Suppressor macrophage treated with lipopolysaccharide for 1 hour (primary cell): ENCODE data around the gene CHAC2.

Experiments
- DNase-seq, 3 donors: peaks; one replicate each; pipeline ENCODE4 v3.0.0-alpha.2; 2020 to 2022

The CHAC2 gene

DNA sequence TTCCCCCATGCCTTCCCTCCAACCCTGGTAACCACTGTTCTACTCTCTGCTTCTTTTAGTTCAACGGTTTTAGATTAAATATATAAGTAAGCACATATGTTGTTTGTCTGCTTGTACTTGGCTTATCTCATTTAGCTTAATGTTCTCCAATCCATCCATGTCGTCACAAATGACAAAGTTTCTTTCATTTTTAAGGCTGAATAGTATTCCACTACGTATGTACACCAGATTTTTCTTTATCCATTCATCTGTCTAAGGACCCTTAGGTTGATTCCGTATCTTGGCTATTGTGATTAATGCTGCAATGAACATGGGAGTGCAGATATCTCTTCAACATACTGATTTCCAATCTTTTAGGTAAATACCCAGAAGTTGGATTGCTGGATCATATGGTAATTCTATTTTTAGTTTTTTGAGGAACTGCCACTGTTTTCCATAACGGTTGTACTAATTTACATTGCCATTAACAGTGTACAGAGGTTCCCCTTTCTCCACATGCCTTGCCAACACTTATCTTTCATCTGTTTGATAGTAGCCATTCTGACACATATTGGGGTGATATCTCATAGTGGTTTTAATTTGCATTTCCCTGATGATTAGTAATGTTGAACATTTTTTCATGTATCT, 11.0 kb downstream of the CHAC2 start:
- peak; percentile 28 to 51 (median 46) for DNase-seq

DNA sequence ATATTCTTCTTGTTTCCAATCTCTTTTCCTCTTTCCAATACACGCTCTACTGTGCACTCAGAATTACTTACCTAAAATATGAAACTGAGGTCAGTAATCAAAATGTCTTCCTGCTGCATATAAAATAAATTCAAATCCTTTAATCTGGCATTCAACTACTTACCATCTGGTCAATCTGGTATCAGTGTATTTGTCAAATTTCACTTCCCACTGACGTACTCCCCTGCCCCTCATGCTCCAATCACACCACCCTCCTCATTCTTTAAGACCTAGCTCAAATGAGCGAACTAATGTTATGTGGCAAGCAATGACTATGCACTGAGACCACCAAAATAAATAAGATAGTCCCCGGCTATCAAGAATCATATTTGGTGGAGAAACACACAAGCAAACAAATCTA, 12.5 kb downstream of the CHAC2 start:
- no peak for DNase-seq

DNA sequence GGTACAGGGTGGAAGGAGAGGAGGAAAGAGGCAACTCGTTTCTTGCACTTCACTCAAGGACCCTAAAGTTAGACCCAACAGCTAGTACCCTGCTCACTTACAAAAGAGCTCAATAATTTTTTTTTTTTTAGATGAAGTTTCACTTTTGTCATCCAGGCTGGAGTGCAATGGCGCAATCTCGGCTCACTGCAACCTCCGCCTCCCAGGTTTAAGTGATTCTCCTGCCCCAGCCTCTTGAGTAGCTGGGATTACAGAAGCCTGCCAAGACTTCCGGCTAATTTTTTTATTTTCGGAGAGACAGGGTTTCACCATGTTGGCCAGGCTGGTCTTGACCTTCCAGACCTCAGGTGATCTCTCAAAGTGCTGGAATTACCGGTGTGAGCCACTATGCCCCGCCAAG, 15.1 kb downstream of the CHAC2 start:
- no peak for DNase-seq

DNA sequence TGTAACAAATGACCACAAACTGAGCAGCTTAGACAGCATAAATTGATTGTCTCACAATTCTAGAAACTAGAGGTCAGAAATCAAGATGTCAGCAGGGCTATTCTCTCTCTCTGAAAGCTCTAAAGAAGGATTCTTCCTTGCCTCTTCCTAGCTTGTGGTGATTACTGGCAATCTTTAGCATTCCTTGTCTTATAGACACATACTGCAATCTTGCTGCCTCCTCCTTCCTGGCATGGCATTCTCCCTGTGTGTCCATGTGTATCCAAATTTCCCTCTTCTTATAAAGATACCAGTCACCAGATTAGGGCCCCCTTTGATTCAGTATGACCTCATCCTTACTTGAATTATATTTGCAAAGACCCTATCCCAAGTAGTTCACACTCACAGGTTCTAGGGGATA, 16.8 kb downstream of the CHAC2 start:
- DNase-seq, result no peak

DNA sequence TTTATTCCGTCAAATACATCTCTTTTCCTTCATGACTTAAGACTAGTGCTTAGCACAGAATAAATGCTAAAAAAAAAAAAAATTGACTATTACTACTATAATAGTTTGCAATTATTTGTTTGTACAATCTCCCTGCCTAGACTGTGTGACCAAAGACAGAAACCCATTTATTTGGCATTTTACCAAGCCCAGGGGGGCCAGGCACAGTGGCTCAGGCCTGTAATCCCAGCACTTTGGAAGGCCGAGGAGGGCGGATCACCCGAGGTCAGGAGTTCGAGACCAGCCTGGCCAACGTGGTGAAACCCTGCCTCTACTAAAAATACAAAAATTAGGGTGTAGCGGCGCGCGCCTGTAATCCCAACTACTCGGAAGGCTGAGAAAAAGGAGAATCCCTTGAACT, 17.8 kb downstream of the CHAC2 start:
- DNase-seq, result no peak

DNA sequence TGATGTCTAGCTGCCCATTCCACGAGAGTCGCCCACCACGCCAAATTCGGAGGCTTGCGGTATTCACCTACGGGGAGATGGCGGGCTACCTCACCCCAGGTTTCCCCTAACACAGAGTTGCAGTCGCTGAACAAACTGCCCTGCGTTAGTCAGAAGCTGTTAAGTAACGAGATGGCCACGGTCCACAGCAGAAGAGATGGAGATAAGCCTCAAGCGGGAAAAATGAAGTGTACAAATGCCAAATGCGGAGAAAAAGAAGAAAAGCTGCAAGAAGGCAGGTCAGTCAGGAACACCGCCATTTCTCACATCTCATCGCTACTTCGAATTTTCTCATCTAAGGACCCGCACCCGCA, 18.7 kb downstream of the CHAC2 start:
- peak; percentile 21 to 30 (median 24) for DNase-seq

DNA sequence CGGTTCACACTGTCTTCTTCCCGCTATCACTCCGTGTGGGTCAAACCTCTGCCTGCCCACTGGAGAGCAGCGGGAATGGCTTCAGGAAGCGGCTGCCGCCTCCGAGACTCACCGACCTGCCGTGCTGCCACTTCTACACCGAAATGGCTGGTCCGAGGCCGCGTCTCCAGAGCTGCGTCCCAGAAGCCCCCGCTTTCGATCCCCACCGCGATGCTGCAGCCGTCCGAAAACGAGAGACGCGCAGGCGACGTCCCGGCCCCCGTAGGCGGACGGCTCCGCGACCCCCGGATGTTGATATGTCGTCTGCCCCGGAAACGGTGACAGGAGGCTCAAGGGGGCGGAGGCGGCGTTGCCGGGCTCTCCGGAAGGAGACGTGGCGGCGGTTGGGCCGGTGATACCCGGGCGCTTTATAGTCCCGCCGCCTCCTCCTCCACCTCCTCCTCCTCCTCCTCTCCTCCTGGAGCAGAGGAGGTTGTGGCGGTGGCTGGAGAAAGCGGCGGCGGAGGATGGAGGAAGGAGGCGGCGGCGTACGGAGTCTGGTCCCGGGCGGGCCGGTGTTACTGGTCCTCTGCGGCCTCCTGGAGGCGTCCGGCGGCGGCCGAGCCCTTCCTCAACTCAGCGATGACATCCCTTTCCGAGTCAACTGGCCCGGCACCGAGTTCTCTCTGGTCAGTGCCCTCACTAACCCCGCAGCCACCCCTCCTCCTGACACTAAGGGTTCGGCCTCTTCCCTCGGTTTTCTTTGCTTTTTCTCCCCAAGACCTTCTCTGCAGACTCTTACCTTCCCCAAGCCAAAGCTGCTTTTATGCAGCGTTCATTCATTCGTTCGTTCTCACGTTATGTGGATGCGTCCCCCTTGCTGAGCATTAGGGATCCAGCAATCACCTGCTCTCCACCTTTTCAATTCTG, 19.4 kb downstream of the CHAC2 start, which contains the start of the genes ASB3 and ERLEC1:
Gene ASB3, minus strand, starts transcription at position 249 of the 909 bp plus-strand sequence. CDS start 21,381 bp downstream, outside the sequence.
Gene ERLEC1, plus strand, starts transcription at position 340 of the 909 bp plus-strand sequence. Its CDS starts 167 bp downstream, at position 507.
- peak; percentile 78 to 91 (median 81) for DNase-seq

DNA sequence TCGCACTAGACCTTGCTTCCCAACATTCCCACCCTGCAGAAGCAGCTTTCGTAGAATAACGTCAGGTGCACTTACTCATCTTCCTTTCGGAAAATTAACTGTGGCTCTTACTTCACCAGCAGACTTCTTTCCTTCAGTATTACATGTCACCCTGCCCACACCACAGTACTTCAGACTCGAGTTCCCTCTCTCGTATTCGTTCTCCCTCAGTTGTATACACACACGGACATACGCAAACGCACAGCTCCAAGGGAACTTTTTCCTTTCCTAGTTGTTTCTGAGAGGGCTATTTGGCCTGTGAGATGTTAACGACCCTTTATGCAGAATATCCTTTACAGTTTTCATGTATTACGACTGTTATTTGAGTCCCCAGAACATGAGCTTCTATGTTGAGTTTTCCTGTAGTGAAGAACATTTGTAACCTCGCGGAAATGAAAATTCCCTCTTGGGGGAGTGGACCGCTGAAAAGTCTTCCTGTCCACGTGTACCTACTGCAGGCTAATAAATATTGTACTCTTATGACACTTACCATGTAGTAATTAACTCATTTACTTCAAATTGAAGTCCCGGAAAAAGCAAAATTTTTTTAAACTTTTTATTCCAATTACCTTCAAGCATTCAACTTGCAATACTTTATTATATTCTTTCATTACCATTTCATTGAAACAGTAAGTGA, 20.1 kb downstream of the CHAC2 start:
- DNase-seq, result peak; percentile 55 to 70 (median 59)

DNA sequence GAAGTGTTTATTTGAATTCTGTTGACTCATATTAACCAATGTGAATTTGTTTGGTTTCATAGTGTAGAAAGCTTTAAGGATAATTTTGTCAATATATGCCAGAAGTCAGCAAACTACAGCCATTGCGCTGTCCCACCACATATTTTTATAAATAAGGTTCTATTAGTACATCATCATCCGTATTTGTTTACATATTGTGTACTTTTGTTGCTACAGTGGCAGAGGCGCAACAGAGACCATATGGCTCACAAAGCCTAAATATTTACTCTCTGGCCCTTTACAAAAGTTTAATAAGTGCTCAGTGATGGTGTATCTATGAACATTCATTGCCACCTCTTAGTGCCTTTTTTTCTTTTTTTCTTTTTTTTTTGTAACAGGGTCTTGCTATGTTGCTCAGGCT, 25.7 kb downstream of the CHAC2 start:
- DNase-seq, result no peak

DNA sequence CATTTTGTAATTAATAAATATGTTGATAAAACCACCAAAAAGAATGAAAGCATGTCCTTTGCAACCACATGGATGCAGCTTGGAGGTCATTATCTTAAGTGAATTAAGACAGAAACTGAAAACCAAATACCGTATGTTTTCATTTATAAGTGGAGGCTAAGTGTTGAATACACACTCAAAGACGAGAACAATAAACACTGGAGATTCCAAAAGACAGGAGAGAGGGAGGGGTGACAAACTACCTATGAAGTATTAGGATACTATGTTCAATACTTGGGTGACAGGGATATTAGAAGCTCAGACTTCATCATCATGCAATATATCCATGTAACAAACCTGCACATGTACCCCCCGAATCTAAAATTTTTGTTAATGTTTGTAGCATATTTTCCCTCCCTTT, 26.2 kb downstream of the CHAC2 start:
- no peak for DNase-seq

DNA sequence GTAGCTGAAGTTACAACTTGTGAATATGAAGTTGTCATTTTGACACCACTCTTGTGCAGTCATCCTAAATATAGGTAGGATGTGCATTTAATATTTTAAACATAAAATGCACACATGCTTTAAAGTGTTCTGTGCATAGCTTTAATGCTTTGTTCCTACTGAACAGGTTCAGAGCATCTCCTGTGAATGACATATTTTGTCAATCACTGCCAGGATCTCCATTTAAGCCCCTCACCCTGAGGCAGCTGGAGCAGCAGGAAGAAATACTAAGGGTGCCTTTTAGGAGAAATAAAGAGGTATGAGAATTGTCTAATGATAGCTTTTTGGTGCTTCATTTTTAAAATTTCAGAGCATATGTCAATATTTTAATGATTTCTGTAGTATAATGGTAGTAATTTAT, 33.9 kb downstream of the CHAC2 start:
- DNase-seq, result no peak

DNA sequence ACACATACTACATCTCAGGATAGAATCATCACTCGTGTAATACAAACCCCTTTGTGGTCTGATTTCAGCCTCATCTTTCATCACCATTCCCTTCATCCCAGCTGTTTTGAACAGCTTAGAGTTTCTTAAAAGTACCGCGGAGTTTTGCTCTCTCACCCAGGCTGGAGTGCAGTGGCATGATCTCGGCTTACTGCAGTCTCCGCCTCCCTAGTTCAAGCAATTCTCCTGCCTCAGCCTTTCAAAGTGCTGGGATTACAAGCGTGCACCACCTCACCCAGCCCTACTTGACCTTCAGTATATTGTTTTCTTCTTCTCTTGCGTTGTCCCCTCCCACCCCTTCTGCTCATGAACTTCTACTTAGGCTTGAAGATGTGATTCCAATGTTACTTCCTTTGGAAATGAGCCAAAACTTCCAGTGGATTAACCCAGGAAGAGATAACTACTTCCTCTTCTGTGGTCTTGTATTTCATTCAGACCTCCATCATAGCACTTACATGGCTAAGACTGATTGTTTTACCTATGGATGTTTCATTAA, 35.1 kb downstream of the CHAC2 start:
- peak in 1 of 3 donors; percentile 13 for DNase-seq

DNA sequence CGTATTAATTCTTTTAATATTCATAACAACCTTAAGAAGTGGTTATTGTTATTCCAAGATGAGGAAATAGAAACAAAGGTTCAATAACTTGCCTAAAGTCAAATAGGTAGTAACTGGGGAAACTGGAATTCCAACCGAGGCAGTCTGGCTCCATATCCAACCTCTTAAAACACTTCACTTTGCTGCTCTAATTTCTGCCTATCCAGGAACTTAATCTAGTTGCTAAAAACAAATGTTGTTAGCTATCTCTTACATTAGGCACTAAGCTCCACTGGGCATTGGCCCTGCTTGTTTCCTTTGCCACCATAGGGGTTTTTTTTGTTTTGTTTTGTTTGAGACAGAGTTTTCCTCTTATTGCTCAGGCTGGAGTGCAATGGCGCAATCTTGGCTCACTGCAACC, 44.0 kb downstream of the CHAC2 start:
- no peak for DNase-seq

DNA sequence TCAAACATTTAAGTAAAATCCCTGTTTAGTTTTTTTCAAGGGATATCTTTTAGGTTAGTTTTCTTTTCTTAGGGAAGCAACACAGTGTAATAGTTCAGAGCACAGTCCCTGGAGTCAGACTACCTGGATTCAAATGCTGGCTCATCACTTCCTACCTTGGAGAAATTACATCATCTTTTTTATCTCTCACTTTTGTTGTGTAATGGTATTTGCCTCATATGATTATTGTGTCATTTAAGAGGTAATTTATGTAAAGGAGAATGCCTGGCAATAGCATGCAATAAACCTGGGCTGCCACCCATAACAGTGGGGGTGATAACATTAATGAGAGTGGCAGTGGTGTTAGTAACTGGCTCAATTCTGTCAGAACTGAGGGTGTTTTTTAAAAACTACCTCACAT, 45.5 kb downstream of the CHAC2 start:
- DNase-seq, result no peak

DNA sequence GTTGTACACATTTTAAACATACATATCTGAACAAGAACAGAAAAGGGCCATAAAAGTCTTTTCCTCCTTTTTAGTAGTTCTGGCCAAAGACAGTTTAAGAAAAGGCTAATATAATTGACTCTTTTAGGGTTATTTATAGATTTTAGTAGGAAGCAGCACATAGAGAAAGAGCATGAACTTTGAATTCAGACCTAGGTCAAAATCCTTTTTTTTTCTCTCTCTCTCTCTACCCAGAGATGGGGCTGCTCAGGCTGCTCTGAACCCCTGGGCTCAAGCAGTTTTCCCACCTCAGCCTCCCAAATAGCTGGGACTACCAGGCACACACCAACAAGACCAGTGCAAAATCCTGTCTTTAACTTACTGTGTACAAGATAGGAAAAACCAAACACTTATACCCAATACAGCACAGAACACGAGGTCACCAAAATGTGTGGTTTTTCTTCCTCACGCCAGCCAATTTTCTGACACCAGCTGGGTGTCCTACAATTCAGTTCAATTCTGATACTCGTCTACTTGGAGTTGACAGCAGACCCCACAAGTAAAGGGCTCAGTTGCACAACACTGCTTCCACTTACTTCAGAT, 51.3 kb downstream of the CHAC2 start:
- DNase-seq, result no peak

DNA sequence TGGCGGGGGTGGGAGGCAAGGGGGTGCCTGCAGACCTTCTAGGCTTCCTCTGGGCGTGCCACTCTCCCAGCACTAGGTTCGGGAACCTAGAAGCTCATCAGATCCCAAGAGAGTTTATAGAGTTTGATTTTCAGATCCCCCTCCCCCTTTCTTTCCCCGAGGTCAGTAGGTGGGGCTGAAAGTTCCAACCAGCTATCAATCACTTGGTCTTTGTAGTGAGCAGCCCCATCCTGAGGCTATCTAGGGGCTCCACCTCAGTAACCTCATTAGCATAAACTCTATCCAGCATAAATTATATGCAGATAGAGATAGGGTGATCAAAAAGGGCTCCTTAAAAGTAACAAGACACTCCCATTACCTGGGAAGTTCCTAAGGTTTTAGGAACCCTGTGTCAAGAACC, 52.0 kb downstream of the CHAC2 start:
- no peak for DNase-seq

DNA sequence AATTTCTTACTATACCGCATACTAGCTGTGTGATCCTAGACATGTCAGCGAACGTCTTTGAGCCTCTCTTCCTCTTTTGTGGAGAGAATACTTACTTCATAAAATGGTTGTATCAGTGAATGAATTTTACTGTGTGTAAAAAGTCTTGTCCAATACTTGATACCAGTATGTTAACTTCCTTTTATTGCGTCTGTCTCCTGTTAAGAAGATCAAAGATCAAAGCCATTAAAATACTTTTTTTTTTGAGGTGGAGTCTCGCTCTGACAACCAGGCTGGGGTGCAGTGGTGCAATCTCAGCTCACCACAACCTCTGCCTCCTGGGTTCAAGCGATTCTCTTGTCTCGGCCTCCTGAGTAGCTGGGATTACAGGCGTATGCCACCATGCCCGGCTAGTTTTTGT, 52.4 kb downstream of the CHAC2 start:
- DNase-seq, result no peak

DNA sequence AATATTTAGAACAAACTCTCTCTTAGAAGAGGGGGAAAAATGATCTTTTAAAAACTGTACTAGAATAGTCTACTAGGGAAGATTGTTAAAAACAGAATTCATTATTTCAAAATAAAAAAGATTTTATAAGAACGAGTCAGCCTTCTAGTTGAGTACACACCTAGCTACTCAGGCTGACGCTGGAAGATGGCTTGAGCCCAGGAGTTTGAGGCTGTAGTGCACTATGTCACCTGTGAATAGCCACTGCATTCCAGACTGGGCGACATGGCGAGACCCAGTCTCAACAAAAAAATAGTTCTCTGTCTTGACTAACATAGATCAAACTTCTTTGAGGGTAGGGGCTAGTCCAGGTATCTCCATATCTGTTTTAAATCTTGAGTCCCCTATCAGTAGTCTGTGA, 53.1 kb downstream of the CHAC2 start:
- no peak for DNase-seq

DNA sequence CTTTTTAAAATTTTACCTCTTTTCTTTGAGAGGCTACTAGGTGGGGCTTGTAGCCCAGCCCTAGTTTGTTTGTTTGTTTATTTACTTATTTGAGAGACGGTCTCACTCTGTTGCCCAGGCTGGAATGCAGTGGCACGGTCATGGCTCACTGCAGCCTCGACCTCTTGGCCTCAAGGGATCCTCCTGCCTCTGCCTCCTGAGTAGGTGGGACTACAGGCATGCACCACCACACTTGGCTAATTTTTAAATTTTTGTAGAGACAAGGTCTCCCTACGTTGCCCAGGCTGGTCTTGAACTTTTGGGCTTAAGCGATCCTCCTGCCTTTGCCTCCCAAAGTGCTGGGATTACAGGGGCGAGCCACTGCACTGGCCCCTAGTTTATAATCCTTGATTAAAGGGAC, 54.2 kb downstream of the CHAC2 start:
- no peak for DNase-seq

DNA sequence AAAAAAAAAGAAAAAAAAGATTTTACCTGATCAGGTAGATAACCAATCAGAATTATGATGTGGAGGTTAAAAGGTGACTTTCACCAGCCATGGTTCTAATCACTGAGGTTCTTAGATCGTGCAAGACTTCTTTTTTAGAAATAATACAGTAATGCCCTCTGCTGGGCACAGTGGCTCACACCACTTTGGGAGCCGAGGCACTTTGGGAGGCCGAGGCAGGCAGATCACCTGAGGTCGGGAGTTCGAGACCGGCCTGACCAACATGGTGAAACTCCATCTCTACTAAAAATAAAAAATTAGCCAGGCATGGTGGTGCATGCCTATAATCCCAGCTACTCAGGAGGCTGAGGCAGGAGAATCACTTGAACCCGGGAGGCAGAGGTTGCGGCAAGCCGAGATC, 56.0 kb downstream of the CHAC2 start:
- DNase-seq, result peak in 2 of 3 donors; percentile 2 to 3
